Smooth muscle cell of the umbilical artery (primary cell): ENCODE measurements around the gene TWNK. TPM values are rescaled to one million over a fixed set of nuclear protein-coding genes. Genes with fewer than 3 reads are reported as not detected.

Experiments used
- total RNA-seq: library from RNA; depleted of rRNA; stranded (reverse); fragments of >200 nt; gene quantifications from 2 replicates; pipeline ENCODE4 v1.2.3, GENCODE V29; 2014

The TWNK gene
- total RNA-seq: 4.2 and 9.9 TPM in 2 replicates

GRCh38 chr10:100986952-100987684 lies at the start of gene TWNK, which contains the start of gene MRPL43:
TWNK (plus strand) TSS chr10:100987543; CDS start chr10:100988211, 668 bp downstream.
MRPL43 (minus strand) TSS chr10:100987497; CDS start chr10:100987443, 54 bp downstream.

GRCh38 chr10:100969187-100970075 lies 17.9 kb upstream of the TWNK start, which contains the start of gene SEMA4G:
SEMA4G (plus strand) TSS chr10:100969504; CDS start chr10:100972913, 3,409 bp downstream.

GRCh38 chr10:100999742-101000126 lies 12.4 kb downstream of the TWNK start, which contains the start of gene LZTS2:
LZTS2 (plus strand) TSS chr10:100999808; CDS start chr10:101002539, 2,731 bp downstream.

GRCh38 chr10:101031128-101031795 lies 43.9 kb downstream of the TWNK start, which contains the start of the genes PDZD7 and SFXN3:
PDZD7 (minus strand) TSS chr10:101031129; CDS start chr10:101030219, 910 bp downstream.
SFXN3 (plus strand) TSS chr10:101031234; CDS start chr10:101034695, 3,461 bp downstream.

Other genes starting within 250 kb of the TWNK start
- gene PAX2, start 242.0 kb upstream of the TWNK start, total RNA-seq: not detected in 2 replicates
- 26.4 and 41.9 TPM in 2 replicates for gene SLF2, start 74.6 kb upstream of the TWNK start, total RNA-seq
- 1.2 and 1.4 TPM in 2 replicates for gene SEMA4G, start 18.0 kb upstream of the TWNK start, total RNA-seq
- gene MRPL43, start within 50 bp of the TWNK start, total RNA-seq: 38.4 and 46.9 TPM in 2 replicates
- 49.3 and 91.0 TPM in 2 replicates for gene LZTS2, start 12.3 kb downstream of the TWNK start, total RNA-seq
- gene PDZD7, start 43.6 kb downstream of the TWNK start, total RNA-seq: 1.2 and 1.5 TPM in 2 replicates
- 38.6 and 73.7 TPM in 2 replicates for gene SFXN3, start 43.7 kb downstream of the TWNK start, total RNA-seq
- 3.6 and 5.9 TPM in 2 replicates for gene KAZALD1, start 74.4 kb downstream of the TWNK start, total RNA-seq
- gene TLX1, start 143.8 kb downstream of the TWNK start, total RNA-seq: not detected in 2 replicates
- not detected in 2 replicates for gene LBX1, start 241.9 kb downstream of the TWNK start, total RNA-seq